ENCODE measurements around the gene GTPBP1.
A peak's percentile ranks its signal among the peaks of the same experiment; 100 is the strongest.

GTPBP1 gene

GRCh38 chr22:38742176-38742942, 36.6 kb downstream of the GTPBP1 start:
- DNase-seq, result no peak

- DNase-seq, result no peak
These were observed 39.2 kb downstream of the GTPBP1 start for GRCh38 chr22:38744981-38745380.

- no peak for DNase-seq
These were observed 40.1 kb downstream of the GTPBP1 start for GRCh38 chr22:38745676-38746460.

- no peak for DNase-seq
These were observed 42.9 kb downstream of the GTPBP1 start for GRCh38 chr22:38748487-38749136.

- DNase-seq, result no peak
These were observed 44.4 kb downstream of the GTPBP1 start for GRCh38 chr22:38750104-38750503.

- no peak for DNase-seq
These were observed 44.9 kb downstream of the GTPBP1 start for GRCh38 chr22:38750638-38751037.

GRCh38 chr22:38751066-38751421, 45.3 kb downstream of the GTPBP1 start:
- no peak for DNase-seq

GRCh38 chr22:38751422-38752346, 45.9 kb downstream of the GTPBP1 start:
- peak; percentile 75 to 81 (median 81) for DNase-seq

- DNase-seq, result peak in 2 of 3 donors; percentile 42 to 53
These were observed 48.4 kb downstream of the GTPBP1 start for GRCh38 chr22:38753948-38754750.

- DNase-seq, result peak; percentile 80 to 83 (median 82)
These were observed 49.0 kb downstream of the GTPBP1 start for GRCh38 chr22:38754751-38755154.

GRCh38 chr22:38755155-38755910, 49.6 kb downstream of the GTPBP1 start:
- DNase-seq, result peak; percentile 97 to 99 (median 98)

- peak; percentile 95 to 99 (median 98) for DNase-seq
These were observed 50.3 kb downstream of the GTPBP1 start, which contains the start of gene SUN2 for GRCh38 chr22:38755911-38756532. Gene SUN2 (minus strand): TSS chr22:38755998. CDS start chr22:38752628, 3,370 bp downstream.

GRCh38 chr22:38756711-38757463, 51.1 kb downstream of the GTPBP1 start:
- DNase-seq, result peak; percentile 39 to 45 (median 44)

- no peak for DNase-seq
These were observed 51.7 kb downstream of the GTPBP1 start for GRCh38 chr22:38757464-38757757.

GRCh38 chr22:38758276-38758945, 52.7 kb downstream of the GTPBP1 start:
- DNase-seq, result peak; percentile 29 to 62 (median 37)

GRCh38 chr22:38759005-38759404, 53.3 kb downstream of the GTPBP1 start:
- no peak for DNase-seq

GRCh38 chr22:38760477-38761201, 54.9 kb downstream of the GTPBP1 start:
- no peak for DNase-seq
